Stimulated activated naive CD8-positive, alpha-beta T cell treated with anti-CD3 and anti-CD28 coated beads, Interleukin-15, Interleukin-2, amounts not matched to agents 100 U/mL and 50 U/mL, for 24 hours (primary cell): ENCODE data around the gene RASSF4.
A peak's percentile ranks its signal among the peaks of the same experiment; 100 is the strongest.

Source experiments
- ATAC-seq: fragments of 150-1000 bp; cut with Tn5 transposase; one replicate; pipeline ENCODE4 v1.10.0; 2021
- DNase-seq: peaks from one replicate; pipeline ENCODE4 v3.0.0; 2021

The RASSF4 gene

DNA sequence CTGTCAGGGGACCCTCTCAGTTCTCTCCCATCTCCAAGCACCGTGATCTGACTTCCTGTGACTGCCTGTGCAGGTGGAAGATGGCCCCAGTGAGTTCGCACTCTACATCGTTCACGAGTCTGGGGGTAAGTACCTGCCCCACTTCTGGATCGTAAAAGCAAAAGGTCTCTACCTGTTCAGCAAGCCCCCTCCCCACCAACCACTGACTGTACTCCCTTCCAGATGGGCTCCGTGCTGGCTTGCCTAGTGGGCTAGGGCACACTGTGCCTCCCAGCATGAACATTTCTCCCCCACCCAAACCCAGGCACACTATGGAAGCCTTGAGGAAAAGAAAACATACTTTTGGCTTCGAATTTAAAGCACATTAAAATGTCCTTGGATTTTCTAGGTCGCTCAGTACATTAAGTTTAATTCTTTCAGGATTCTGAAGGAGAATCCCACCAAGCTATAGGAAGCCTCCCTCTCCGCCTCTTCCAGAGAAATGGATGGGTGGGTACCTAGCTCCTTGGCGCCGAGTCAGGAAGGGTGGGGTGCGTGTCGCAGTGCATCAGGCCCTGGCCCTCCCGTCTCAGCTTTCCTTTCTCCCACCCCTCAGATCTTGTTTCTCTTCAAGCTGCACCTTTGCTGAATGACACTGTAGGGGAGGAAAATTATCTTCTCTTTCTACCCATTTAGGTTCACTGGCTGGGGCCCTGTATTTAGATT lies 30.1 kb downstream of the RASSF4 start:
- ATAC-seq, result no peak

DNA sequence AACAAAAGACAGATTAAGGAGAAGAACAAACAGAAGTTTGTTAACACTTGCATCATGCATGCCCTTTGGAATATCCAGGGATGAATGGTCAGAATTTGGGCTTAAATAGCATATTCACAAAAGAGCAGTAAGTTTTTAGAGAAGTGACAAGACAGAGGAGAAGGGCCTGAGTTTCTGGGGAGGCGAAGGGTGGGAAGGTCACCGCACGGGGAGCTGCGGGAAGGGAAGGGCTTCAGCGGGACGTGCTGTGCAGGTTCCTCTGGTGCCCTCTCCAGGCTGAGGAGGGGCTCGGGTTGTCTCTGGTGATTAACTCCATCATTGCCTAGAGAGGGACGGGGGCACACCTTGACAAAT lies 30.7 kb downstream of the RASSF4 start:
- ATAC-seq, result no peak
- DNase-seq, result no peak

More for the DNA sequence above, 30.1 kb downstream of the RASSF4 start:
- no peak for DNase-seq

DNA sequence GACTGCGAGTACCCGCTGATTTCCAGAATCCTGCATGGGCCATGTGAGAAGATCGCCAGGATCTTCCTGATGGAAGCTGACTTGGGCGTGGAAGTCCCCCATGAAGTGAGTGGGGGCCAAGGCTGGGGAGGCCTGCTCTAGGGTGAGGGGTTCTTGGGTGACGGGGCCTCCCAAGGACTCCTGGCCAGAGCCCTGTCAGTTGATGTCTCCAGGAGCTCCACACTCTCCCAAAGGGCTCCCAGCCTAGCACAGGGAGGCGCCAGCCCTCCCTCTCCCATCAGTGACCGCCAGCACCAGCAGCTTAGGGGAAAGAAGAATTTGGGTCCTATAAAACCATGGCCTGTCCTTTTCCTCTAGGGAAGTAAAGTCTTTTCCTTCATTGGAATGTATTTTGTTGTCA lies 31.4 kb downstream of the RASSF4 start:
- DNase-seq, result no peak

DNA sequence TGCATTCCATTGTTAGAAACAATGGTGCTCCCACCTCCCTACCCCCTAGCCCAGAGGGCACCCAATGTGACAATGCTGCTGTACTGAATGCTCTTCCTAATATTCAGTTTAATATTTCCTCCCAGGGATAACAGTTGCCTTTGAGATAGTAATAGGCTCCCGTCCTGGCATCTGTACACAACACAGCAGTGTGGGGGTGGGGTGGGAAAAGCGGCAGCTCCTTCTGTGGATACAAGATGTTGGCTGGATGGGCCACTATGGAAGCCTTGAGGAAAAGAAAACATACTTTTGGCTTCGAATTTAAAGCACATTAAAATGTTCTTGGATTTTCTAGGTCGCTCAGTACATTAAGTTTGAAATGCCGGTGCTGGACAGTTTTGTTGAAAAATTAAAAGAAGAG lies 32.0 kb downstream of the RASSF4 start:
- no peak for DNase-seq
- ATAC-seq, result no peak

More for the DNA sequence above, 31.4 kb downstream of the RASSF4 start:
- no peak for ATAC-seq

DNA sequence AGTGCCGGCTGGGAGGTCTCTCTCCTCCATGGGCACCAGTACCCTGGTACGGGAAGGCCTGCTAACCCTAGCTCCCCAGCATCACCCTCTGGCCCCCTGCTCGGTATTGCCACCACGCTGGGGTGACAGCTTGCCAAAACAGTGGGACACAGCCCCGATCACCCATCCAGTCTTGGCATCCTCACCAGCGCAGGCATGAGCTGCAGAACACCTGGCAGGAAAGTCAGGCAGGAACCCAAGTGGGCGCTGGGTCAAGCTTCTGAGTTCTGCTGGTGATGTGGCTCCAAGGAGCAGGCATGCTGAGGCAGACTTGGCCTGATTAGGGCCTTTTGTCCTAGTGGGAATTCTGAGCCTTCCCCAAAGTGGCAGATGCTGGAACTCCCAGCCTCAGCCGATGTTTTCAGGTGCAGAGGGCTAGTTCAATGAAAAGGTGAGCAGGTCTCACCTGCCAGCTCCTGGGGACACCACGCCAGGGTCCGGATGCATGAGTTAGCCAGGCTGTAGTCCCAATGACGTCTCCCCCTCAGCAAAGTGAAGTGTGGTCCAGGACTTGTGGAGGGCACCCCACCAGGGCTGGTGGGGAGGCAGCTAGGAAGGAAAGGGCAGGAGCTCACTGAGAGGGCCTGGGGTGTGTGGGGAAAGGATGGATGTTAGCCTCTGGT lies 32.6 kb downstream of the RASSF4 start:
- ATAC-seq (no peak), DNase-seq (no peak)

DNA sequence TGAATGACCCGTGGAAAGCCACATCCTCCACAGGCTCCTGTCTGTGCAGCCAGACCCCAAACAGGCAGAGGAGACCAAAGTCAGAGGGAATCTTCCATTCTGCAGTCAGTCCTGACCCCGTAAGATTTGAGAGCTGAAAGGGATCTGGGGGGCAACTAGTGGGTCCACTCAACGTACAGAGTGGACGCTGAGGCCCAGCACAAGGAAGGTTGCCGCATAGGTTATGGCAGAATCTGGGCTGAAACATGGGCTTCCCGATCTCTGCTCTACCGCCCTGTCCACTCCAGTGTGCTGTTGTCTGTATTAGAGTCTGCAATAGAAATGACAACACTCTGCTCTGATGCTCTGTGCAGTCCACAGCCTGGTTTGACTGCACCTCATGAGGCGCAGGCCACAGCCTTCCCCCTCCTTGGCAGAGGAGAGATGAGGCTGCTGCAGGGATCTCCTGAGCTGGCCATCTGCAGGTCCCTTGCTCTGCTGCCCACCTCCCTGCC lies 33.2 kb downstream of the RASSF4 start:
- ATAC-seq (no peak), DNase-seq (no peak)

DNA sequence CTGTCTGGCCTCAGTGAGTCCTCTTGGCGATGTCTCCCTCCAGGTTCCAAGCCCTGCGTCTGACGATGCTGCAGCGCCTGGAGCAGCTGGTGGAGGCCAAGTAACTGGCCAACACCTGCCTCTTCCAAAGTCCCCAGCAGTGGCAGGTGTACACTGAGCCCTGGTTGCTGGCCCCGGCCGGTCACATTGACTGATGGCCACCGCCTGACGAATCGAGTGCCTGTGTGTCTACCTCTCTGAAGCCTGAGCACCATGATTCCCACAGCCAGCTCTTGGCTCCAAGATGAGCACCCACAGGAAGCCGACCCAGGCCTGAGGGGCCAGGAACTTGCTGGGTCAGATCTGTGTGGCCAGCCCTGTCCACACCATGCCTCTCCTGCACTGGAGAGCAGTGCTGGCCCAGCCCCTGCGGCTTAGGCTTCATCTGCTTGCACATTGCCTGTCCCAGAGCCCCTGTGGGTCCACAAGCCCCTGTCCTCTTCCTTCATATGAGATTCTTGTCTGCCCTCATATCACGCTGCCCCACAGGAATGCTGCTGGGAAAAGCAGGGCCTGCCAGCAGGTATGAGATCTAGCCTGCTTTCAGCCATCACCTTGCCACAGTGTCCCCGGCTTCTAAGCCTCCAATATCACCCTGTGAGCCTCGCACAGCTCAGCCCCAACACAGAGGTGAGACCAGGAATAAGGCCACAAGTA lies 33.8 kb downstream of the RASSF4 start:
- DNase-seq (no peak), ATAC-seq (no peak)

DNA sequence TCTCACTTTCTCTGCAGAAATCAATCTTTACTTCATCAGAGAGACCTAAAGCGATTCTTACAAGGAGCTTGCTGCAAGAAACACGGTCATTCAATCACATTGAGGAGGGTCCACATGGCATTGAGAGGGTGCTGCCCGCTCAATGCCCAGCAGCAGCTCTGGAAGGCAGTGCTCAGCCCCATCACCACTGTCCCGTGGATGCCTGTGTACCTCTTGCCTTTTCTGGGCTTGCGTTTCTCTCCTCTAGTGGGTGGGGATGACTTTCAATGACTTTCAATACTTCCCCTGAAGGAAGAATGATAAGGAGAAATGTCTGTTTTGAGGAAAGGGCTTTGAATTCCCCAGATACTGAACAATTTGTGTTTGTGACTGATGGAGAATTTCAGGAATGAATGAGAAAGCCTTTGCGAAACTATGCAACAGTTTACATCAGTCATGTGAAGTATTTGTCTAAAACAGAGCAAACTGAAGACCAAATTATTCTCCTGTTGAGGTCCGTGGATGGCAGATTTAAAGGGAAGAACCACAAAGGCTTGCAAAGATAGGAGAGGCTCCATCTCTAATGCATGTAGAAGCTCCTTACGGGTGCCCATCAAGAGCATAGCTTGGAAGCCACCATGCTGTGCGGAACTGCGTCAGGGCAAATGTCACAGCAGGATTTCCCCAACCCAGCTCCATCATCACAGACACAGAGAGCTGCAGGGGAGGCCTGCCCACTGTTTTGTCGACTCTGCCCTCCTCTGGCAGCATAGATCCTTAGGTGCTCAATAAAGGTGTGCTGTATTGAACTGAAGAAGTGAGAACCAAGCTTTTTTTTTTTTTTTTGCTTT lies 34.5 kb downstream of the RASSF4 start:
- ATAC-seq, result no peak
- no peak for DNase-seq

DNA sequence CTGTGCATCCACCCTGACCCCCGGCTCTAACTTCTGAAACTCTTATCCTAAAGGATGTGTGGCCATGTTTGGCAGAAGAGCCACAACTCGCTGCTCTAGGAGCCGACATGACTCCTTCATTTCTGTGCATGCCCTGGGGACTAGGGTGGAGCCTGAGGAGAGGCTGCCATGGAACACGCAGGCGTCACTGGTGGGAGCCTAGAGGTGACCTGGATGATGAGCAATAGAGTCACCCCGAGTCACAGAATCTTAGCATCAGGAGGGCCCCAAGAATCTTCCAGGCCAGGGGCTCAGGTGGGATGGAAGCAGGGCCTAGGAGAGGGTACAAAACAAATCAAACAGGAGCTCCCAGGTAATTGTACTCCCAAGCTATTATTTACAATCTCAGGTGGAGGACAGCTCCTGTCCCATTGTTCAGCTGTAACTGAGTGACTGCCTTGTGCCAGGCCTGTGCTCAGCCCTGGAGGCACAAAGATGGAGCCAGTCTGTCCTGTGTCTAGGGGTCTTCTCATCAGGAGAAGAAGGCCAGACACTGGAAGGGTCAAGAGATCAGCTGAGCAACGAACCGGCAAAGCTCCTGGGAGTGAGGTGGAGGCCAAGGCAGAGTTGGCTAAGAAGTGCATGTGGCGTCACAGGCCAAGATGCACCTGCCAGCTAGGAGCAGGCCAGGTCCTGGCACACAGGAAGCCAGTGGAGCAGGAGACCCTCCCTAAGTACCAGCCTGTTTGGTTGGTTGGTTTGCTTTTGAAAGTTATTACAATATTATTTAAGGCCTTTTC lies 35.3 kb downstream of the RASSF4 start:
- ATAC-seq (no peak), DNase-seq (no peak)

DNA sequence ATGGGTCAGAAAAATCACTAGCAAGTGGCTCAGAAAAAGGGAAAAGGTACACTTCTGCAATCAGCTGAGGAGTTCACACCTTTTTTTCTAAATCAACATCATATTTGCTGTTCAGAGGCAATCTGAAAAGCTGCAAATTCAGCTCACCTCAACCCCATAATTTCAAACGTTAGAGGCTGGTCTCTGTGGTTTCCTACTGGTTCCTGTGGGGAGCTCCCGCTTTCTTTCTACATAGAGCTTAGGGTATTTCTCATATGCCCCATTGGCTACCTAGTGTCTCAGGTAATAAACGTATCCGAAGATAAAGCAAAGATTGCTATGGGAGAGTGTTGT lies 35.9 kb downstream of the RASSF4 start:
- no peak for ATAC-seq

DNA sequence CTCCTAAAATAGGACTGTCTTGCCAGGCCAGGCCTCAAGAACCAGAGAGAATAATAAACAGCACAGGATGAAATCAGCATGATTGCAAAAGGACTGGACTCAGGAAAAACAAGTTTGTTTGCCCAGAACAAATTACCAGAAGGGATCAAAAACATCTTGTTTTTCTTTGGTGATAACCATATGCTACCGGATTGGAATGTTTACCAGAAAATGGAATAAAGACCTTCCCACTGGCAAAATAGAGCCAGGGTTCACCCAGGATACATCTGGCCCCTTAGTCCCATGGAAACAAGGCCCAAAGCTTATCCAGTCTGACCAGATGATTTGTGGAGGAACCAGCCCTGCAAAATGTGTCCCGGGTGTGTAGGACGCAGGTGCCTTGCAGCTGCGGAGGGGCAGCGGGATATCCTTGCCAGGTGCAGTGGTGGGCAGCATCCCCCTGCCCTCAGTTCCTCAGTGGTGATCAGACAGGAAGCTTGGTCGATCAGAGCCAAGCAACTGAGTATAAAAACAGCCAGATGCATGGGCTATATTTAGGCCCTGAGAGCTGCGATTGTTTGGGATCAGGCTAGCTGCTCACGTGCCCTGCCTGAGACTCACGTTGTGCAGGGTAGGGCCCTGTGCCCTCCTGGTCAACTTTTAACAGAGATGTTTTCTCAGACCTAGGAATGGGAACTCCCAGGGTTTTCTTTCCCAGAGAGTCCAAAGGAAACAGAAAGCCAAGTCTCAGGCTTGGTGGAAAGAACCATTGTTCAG lies 36.5 kb downstream of the RASSF4 start:
- ATAC-seq (no peak), DNase-seq (no peak)

More for the DNA sequence above, 35.9 kb downstream of the RASSF4 start:
- DNase-seq, result no peak

DNA sequence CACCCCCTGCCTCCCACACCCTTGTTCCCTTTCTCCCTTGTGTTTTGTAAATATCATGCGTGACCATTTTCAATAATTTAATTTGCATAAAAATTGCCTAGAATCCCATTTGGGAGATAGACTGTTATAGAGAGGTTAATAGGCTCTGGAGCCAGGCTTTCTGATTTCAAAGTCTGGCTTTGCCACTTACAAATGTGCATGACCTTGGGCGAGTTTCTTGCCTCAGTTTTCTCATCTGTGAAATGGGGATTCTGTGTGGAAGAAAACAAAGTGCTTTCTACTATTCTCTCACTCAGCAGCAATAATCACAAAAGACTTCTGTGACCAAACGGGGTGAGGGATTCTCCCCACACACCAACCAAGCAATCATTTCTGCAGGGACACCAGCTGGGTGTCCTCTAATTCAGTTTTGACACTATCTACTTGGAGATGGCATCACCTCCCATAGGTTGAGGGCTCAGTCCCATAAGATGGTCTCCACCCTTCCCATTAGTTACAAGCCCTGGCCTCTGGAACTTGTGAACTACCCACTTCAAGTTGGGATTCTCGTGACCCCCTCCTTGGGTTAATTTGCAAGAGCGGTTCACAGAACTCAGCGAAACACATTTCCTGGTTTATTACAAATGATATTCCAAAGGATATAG lies 37.6 kb downstream of the RASSF4 start:
- ATAC-seq (no peak), DNase-seq (no peak)

DNA sequence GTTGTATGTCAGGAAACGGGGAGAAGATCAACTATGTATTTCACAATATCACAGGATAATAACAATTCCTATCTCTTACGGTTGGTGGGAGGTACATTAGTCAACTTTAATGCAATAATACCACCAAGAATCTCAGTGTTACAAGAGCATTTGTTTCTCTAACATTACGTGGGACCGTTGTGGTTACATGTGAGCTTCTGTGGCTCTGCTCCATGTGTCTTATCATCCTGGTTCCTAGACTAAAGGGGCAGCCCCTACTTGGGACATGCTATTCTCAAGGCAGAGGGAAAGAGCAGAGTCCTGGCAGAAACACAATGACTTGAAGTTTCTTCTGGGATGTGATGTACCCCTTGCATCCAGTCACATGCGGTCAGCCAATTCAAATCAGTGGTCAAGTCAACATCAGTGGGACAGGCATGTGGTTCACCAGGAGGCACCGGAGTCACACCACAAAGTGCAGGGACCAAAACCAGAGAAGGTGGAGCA lies 38.6 kb downstream of the RASSF4 start:
- DNase-seq (no peak), ATAC-seq (no peak)

DNA sequence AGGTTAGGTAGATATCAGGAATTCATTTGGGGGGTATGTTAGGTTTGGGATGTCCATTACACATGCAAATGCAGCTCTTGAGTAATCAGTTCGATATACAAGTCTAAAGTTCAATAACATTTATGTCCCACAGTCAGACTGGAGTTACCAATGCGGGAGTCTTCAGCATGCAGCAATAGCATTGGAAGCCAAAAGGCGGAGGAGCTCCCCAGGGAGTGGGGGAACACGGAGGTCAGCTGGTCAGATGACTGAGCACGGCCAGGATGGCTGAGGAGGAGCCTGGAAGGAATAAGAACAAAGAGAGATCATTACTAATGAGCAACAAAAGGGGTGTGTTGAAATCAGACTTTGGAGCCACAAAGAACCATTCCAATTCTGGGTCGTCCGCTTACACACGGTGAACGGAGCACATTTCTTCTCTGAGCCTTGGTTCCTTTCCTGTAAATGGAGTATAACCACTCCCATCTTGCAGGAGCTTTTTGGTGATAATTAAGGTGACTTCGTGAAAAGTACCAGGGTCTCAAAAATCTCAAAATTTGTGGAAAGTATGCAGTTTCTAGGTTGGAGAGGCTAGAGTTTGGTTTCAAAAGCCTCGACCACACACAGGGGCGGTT lies 40.6 kb downstream of the RASSF4 start:
- ATAC-seq, result no peak
- no peak for DNase-seq

DNA sequence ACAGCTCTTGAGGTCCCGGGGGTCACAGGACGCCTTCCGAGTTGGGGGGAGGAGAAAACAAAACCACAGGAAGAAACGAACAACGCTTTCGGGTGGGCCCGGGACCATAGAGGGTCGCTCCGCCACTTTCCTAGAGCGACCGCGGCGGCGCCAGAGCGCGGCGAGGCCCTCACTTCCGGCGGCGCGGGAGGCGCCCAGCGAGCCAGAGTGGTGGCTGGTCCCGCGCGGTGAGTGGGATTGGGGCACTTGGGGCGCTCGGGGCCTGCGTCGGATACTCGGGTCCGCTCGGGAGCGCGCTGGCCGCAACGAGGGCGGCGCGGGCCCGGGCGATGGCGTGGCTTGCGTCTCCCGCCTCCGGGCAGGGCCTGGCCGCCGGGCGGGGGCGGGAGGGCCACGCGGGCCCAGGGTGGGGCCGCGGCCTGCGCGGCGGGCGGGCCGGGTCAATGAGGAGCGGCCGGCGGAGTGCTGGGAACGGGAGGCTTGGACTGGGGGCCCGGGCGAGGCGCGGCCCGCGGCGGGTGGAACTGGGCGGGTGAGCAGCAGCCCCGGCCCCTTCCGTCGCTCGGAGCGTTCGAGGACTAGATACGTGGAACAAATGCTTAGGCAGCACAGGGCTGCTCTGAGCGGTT lies 41.3 kb downstream of the RASSF4 start, which contains the start of gene ZNF22:
Gene ZNF22, plus strand, starts transcription at position 172 of the 629 bp plus-strand sequence. CDS start 2,446 bp downstream, outside the sequence.
- DNase-seq, result peak; percentile 77
- peak; percentile 92 for ATAC-seq

DNA sequence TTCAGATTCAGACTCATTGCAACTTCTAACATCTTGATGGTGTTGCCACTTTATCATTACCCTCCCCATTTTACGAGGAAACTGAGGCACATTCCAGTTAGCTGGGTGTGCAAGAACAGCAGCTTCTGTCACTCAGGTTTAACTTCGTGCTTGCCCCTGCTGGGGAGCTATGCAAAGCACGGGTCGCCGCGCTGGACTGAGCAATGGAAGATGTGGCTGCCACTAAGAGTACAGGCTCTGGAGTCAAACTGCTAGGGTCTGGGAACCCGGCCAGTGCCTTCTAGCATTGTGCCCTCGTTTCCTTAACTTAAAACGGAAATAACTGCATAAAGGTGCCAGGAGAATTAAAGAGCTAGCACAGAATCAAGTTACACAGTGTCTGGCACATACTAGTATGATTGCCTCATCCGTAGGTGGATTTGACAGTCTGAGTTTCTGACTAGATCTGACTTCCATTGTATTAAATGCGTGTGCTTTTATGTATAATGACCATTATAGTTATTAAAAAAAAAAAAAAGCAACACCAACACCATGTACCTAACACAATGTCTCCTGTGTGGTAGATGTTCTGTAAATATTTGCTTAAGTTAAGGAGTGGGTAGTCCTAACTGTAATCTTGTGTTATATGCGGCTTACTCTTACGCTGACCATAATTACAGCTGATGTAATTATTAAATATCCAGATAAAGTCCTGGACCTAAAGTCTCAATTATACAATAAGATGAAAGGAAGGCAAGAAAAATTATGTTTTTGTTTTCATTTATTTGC lies 42.0 kb downstream of the RASSF4 start:
- peak; percentile 64 for ATAC-seq
- DNase-seq, result peak; percentile 60

DNA sequence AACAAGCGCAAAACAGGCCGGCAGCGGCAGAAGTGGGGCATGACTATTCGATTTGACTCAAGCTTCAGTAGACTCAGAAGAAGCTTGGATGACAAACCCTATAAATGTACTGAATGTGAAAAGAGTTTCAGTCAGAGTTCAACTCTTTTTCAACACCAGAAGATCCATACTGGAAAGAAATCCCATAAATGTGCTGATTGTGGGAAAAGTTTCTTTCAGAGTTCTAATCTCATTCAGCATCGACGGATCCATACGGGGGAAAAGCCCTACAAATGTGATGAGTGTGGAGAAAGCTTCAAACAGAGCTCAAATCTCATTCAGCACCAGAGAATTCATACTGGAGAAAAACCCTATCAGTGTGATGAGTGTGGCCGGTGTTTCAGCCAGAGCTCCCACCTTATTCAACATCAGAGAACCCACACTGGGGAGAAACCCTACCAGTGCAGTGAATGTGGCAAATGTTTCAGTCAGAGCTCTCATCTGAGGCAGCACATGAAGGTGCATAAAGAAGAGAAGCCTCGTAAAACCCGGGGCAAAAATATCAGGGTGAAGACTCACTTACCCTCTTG lies 43.9 kb downstream of the RASSF4 start:
- no peak for DNase-seq

DNA sequence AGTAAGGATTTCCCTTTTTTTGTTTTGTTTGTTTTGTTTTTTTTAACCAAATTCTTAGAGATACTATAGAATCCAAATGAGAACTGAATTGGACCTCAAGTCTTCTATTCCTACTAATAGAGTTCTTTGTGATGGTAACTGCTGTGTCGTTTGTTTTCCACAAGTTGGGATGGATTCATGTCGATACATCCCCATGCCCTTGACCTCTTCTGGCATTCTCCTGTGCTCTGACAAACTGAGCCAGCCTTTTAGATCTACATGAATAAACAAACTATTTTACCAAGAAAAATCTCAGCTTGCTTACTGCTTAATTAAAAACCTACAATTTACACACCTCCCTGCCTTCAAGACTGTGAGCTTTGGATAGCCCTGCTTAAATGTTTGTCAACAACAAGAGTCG lies 45.1 kb downstream of the RASSF4 start:
- no peak for DNase-seq
- no peak for ATAC-seq

More for the DNA sequence above, 43.9 kb downstream of the RASSF4 start:
- no peak for ATAC-seq
